ENCODE measurements around the gene HORMAD1. TPM values are rescaled to one million over a fixed set of nuclear protein-coding genes. Genes with fewer than 3 reads are reported as not detected.
"Not testable (repeated sequence)": the region's sequence is repeated elsewhere in the genome, so short reads cannot be mapped to it uniquely, and the experiment has no call there.

Gene HORMAD1
- total RNA-seq, 2 experiments from 2014 or later: not detected

DNA sequence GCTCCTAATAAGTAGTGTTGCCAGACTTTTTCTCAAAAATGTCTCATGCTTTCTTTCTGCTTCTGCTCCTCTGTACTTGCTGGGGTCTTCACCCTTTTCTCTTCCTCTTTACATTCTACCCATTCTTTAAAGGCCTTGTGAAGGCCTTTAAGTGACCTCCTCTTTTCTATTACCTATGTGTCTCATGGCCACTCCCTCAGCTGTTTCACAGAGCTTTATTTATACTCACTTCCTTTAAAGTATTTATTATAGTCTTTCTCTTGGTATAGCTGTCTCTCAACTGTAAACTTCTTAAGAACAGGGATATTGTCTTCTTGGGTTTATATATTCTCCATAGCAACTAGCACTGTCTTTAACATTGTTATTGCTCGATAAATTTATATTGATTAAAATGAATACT is 24.5 kb downstream of the HORMAD1 start:
- Mint-ChIP-seq H3K27me3 (ENCODE audit: low read depth) (peaks cover under 1% of the 10 kb centered on the region), H3K36me3 (ENCODE audit: low read depth) (peaks cover 8% of the 10 kb centered on the region), H3K9me3 (no peaks in the 10 kb centered on the region), H3K4me1 (ENCODE audit: low read depth) (peaks cover 25% of the 10 kb centered on the region), H3K27ac (peak overlapping the region; percentile 43), H3K4me3 (peak overlapping the region; percentile 92)
- CTCF ChIA-PET: interaction anchor here (0.9 to 1.4 kb wide), 2 partner anchors 67 to 226 kb away, joined by 3 to 5 read pairs; partner anchors contain the start of gene ENSA
- no peak for DNase-seq
- intact Hi-C loops (cut with micrococcal nuclease): loop anchor here (2.0 to 5.0 kb wide), 6 partner anchors 71 to 334 kb away; partner anchors contain the start of genes CTSS, MINDY1, RPRD2 and TARS2

DNA sequence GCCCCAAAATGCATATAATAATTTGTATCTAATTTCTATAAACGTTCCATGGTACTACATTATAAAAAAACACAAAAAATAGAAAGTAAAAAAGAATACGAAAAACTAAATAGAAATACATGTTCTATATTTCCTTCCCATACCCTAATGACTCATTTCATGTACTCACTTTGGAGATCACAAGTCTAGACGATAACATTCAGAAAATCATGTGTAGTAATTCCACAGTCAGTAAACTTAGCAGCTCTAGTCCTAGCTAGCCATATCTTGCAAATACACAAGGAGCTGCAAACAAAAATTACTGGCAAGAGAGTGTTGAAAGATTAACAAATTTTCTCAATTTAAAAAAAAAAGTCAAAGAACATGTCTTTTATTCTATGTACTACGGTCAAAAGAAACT is 25.1 kb downstream of the HORMAD1 start:
- CTCF ChIA-PET: no interaction called here
- H3K27ac Mint-ChIP-seq: no peak overlapping the region
- no peaks in the 10 kb centered on the region for H3K27me3 Mint-ChIP-seq (ENCODE audit: low read depth)
- H3K4me3 Mint-ChIP-seq: no peak overlapping the region
- no peaks in the 10 kb centered on the region for H3K9me3 Mint-ChIP-seq
- peaks cover 8% of the 10 kb centered on the region for H3K36me3 Mint-ChIP-seq (ENCODE audit: low read depth)
- intact Hi-C loops (cut with micrococcal nuclease): loop anchor here (5.0 kb wide), 2 partner anchors 72 to 333 kb away; partner anchors contain the start of genes CTSS and RPRD2
- peaks cover 25% of the 10 kb centered on the region for H3K4me1 Mint-ChIP-seq (ENCODE audit: low read depth)
- no peak for DNase-seq

DNA sequence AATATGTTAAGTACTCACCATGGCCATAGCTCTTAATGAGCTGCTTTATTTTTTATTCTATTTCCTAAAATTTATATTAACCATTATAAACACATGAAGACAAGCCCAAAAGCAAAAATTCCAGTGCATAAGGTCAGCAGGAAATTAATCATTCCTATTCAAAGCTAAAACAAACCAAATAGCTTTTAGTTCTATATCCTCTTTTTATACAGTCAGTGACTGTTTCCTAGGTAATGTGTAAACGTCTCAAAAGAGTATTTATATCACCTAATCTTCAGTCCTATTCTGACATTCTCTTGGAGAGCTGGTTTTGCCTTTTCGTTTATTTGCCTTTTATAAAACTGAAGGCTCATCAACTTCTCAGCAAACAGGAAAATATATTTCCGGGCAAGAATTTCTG is 28.0 kb downstream of the HORMAD1 start:
- H3K36me3 Mint-ChIP-seq (ENCODE audit: low read depth): peaks cover 8% of the 10 kb centered on the region
- CTCF ChIA-PET: interaction anchor here (0.6 to 1.4 kb wide), 2 partner anchors 13 to 62 kb away, joined by 3 to 6 read pairs; no protein-coding TSS in a partner anchor
- intact Hi-C loops (cut with micrococcal nuclease): no loop called here
- no peaks in the 10 kb centered on the region for H3K27me3 Mint-ChIP-seq (ENCODE audit: low read depth)
- peaks cover 27% of the 10 kb centered on the region for H3K4me1 Mint-ChIP-seq (ENCODE audit: low read depth)
- H3K27ac Mint-ChIP-seq: no peak overlapping the region
- no peaks in the 10 kb centered on the region for H3K9me3 Mint-ChIP-seq
- no peak for DNase-seq
- no peak overlapping the region for H3K4me3 Mint-ChIP-seq

DNA sequence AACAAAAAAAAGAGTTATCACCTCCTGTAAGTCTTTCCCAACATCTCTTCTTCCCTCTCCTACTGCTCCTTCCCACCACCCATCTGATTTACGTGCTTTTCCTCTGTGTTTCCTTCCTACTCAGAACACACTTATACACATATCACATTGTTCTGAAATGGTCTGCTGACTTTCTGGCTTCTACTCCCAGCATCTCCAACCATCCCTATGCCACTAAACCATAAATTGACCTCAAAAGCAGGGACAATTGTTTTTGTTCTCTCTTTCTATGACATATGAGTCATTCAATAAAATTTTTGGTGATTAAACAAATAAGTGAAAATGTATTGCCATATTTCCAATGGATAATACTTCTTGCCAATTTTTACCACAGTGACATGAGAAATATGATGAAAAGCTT is 31.9 kb downstream of the HORMAD1 start:
- no peaks in the 10 kb centered on the region for H3K9me3 Mint-ChIP-seq
- no peak overlapping the region for H3K4me3 Mint-ChIP-seq
- peaks cover 5% of the 10 kb centered on the region for H3K36me3 Mint-ChIP-seq (ENCODE audit: low read depth)
- no peak for DNase-seq
- intact Hi-C loops (cut with micrococcal nuclease): no loop called here
- peaks cover 16% of the 10 kb centered on the region for H3K4me1 Mint-ChIP-seq (ENCODE audit: low read depth)
- H3K27ac Mint-ChIP-seq: no peak overlapping the region
- no peaks in the 10 kb centered on the region for H3K27me3 Mint-ChIP-seq (ENCODE audit: low read depth)
- CTCF ChIA-PET: no interaction called here

DNA sequence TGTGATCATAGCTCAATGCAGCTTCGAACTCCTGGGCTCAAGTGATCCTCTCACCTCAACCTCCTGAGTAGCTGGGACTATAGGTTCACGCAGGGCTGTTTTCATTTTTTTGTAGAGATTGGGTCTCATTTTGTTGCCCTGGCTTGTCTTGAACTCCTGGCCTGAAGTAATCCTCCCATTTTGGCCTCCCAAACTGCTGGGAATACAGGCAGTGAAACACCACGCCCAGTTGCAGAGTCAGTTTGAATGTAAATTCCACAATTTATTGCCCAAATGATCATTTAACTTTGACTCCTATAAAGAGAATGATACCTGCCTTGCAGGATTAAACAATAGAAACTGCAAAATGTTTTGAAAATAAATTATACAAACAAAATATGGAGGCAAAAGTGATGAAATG is 34.4 kb downstream of the HORMAD1 start:
- DNase-seq: no peak
- Mint-ChIP-seq H3K4me3 (no peak overlapping the region), H3K36me3 (ENCODE audit: low read depth) (peaks cover 6% of the 10 kb centered on the region), H3K9me3 (no peaks in the 10 kb centered on the region), H3K27me3 (ENCODE audit: low read depth) (no peaks in the 10 kb centered on the region), H3K27ac (no peak overlapping the region), H3K4me1 (ENCODE audit: low read depth) (peaks cover 13% of the 10 kb centered on the region)
- intact Hi-C loops (cut with micrococcal nuclease): no loop called here
- CTCF ChIA-PET: interaction anchor here (1.2 kb wide), 1 partner anchor 73 kb away, joined by 3 read pairs; no protein-coding TSS in a partner anchor

DNA sequence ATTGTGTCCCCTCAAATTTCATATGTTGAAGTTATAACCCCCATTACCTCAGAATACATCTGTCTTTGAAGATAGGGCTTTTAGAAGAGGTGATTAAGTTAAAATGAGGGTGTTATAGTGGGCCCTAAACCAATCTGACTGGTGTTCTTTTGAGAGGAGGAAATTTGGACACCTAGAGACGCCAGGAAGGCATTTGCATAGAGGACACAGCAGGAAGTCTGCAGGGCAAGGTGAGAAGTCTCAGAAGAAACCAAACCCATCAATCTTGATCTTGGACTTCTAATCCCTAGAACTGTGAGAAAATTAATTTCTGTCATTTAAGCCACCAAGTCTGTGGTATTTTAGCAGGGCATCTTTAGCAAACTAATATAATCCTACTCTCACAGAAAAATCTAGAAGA is 36.8 kb downstream of the HORMAD1 start:
- H3K27ac Mint-ChIP-seq: no peak overlapping the region
- CTCF ChIA-PET: interaction anchor here (0.6 to 1.1 kb wide), 3 partner anchors 18 to 123 kb away, joined by 3 to 4 read pairs (median 4); no protein-coding TSS in a partner anchor
- no peak overlapping the region for H3K4me3 Mint-ChIP-seq
- no peaks in the 10 kb centered on the region for H3K9me3 Mint-ChIP-seq
- H3K27me3 Mint-ChIP-seq (ENCODE audit: low read depth): no peaks in the 10 kb centered on the region
- peaks cover 9% of the 10 kb centered on the region for H3K4me1 Mint-ChIP-seq (ENCODE audit: low read depth)
- intact Hi-C loops (cut with micrococcal nuclease): no loop called here
- no peak for DNase-seq
- H3K36me3 Mint-ChIP-seq (ENCODE audit: low read depth): peaks cover 6% of the 10 kb centered on the region

DNA sequence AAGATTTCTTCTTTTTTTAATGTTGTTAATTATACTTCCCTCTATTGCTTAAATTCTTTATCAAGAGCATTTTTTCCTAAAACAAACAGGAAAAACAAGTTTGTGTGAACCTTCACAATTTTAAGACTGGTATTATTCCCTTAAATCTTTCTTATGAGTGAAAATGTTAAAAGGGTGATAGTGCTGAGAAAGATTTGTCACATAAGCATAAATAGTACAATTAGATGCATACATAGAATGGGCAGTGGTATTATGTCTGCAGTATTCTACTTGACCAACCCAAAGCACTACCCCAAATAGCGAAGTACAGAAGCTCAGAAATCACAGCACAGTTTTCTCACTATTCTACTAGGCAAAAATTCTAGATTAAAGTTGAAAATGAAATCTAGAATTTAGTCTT is 41.7 kb downstream of the HORMAD1 start:
- CTCF ChIA-PET: interaction anchor here (0.6 to 1.9 kb wide), 2 partner anchors 14 to 492 kb away, joined by 3 to 6 read pairs; no protein-coding TSS in a partner anchor
- H3K4me1 Mint-ChIP-seq (ENCODE audit: low read depth): peaks cover 12% of the 10 kb centered on the region
- no peak for DNase-seq

DNA sequence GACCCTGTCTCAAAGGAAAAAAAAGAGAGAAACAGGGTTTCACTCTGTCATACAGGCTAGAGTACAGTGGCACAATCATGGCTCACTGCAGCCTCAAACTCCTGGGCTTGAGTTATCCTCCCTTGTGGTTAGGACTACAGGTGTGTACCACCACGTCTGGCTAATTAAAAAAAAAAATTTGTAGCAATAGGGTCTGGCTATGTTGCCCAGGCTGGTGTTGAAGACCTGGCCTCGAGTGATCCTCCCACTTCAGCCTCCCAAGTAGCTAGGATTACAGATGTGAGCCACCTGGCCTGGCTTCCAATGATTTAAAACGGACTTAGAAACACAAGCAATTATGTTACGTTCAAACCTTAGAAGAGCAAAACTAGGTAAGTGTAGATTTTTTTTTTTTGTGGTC is 45.8 kb downstream of the HORMAD1 start:
- H3K4me1 Mint-ChIP-seq (ENCODE audit: low read depth): peaks cover 11% of the 10 kb centered on the region
- H3K36me3 Mint-ChIP-seq (ENCODE audit: low read depth): peaks cover 3% of the 10 kb centered on the region
- no peak overlapping the region for H3K4me3 Mint-ChIP-seq
- peak overlapping the region; percentile 30 for H3K27ac Mint-ChIP-seq
- intact Hi-C loops (cut with micrococcal nuclease): no loop called here
- DNase-seq: no peak
- H3K9me3 Mint-ChIP-seq: no peaks in the 10 kb centered on the region
- CTCF ChIA-PET: interaction anchor here (0.6 kb wide), 1 partner anchor 561 kb away, joined by 4 read pairs; no protein-coding TSS in a partner anchor
- H3K27me3 Mint-ChIP-seq (ENCODE audit: low read depth): no peaks in the 10 kb centered on the region

More for the DNA sequence above, 41.7 kb downstream of the HORMAD1 start:
- Mint-ChIP-seq H3K4me3 (no peak overlapping the region), H3K9me3 (no peaks in the 10 kb centered on the region), H3K27me3 (ENCODE audit: low read depth) (no peaks in the 10 kb centered on the region), H3K36me3 (ENCODE audit: low read depth) (peaks cover 5% of the 10 kb centered on the region), H3K27ac (no peak overlapping the region)
- intact Hi-C loops (cut with micrococcal nuclease): no loop called here

DNA sequence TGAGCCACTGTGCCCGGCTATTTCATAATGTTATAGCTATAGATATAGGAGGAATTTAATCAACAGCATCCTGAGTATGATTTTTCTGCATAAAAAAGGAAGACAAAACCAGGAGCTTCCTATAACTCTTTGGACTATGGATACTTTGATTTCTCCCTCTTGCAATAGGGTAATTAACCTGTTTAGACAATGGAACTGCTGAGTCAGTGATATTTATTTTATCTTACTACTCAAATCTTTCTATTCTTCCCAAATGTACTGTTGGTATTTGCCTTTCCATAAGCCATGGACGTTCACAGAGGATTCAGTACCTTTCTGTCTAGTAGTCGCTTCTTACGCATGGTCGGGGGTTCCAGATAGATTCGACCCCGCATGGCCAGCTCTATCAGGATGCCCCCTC is 57.4 kb downstream of the HORMAD1 start:
- Mint-ChIP-seq H3K27ac (no peak overlapping the region), H3K4me3 (no peak overlapping the region), H3K27me3 (ENCODE audit: low read depth) (no peaks in the 10 kb centered on the region), H3K36me3 (ENCODE audit: low read depth) (peaks cover 10% of the 10 kb centered on the region), H3K4me1 (ENCODE audit: low read depth) (peaks cover 2% of the 10 kb centered on the region), H3K9me3 (no peaks in the 10 kb centered on the region)
- DNase-seq: no peak
- intact Hi-C loops (cut with micrococcal nuclease): no loop called here
- CTCF ChIA-PET: no interaction called here

DNA sequence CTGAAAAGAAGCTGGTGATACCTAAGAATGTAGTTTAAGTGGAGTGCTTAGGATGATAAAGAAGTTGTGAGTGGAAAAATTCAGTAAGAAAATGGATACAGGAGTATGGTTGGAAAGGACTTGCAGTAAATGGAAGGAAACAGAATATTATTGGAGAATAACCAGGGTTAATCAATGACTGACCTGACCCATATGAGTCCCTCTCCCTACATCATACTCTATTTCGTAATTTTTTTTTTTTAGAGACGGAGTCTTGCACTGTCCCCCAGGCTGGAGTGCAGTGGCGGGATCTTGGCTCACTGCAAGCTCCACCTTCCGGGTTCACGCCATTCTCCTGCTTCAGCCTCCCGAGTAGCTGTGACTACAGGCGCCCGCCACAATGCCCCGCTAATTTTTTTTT is 57.9 kb downstream of the HORMAD1 start:
- intact Hi-C loops (cut with micrococcal nuclease): no loop called here

DNA sequence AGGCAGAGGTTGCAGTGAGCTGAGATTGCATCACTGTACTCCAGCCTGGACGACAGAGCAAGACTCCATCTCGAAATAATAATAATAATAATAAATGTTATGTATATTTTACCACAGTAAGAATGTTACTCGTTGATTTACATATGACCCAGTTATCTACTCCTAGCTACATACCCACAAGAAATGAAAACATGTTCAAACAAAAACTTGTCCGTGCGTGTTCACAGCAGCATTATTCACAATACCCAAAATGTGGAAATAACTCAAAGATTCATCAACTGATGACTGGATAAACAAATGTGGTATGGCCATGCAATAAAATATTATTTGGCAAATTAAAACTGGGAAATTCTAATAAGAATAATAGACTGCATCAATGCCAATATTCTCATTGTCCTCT is 59.5 kb downstream of the HORMAD1 start:
- CTCF ChIA-PET: no interaction called here
- H3K4me3 Mint-ChIP-seq: no peak overlapping the region
- peaks cover 10% of the 10 kb centered on the region for H3K36me3 Mint-ChIP-seq (ENCODE audit: low read depth)
- no peaks in the 10 kb centered on the region for H3K9me3 Mint-ChIP-seq
- no peak for DNase-seq
- no peaks in the 10 kb centered on the region for H3K27me3 Mint-ChIP-seq (ENCODE audit: low read depth)
- no peak overlapping the region for H3K27ac Mint-ChIP-seq
- no peaks in the 10 kb centered on the region for H3K4me1 Mint-ChIP-seq (ENCODE audit: low read depth)
- intact Hi-C loops (cut with micrococcal nuclease): no loop called here

More for the DNA sequence above, 57.9 kb downstream of the HORMAD1 start:
- no peak for DNase-seq
- Mint-ChIP-seq H3K9me3 (no peaks in the 10 kb centered on the region), H3K4me1 (ENCODE audit: low read depth) (peaks cover 2% of the 10 kb centered on the region), H3K27ac (no peak overlapping the region), H3K36me3 (ENCODE audit: low read depth) (peaks cover 11% of the 10 kb centered on the region), H3K27me3 (ENCODE audit: low read depth) (no peaks in the 10 kb centered on the region), H3K4me3 (no peak overlapping the region)
- CTCF ChIA-PET: no interaction called here

DNA sequence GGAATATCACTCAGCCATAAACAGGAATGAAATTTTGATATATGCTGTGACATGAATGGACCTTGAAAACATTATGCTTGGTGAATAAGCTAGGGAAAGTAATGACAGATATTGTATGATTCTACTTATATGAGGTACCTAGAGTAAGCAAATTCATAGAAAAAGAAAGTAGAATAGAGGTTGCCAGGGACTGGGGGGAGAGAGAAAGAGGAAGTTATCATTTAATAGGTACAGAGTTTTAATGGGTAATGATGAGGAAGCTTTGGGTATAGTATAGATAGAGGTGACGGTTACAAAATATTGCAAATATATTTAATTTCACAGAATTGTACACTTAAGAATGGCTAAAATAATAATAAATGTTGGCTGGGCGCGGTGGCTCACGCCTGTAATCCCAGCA is 60.1 kb downstream of the HORMAD1 start:
- H3K4me3 Mint-ChIP-seq: no peak overlapping the region
- no peak overlapping the region for H3K27ac Mint-ChIP-seq
- CTCF ChIA-PET: no interaction called here

DNA sequence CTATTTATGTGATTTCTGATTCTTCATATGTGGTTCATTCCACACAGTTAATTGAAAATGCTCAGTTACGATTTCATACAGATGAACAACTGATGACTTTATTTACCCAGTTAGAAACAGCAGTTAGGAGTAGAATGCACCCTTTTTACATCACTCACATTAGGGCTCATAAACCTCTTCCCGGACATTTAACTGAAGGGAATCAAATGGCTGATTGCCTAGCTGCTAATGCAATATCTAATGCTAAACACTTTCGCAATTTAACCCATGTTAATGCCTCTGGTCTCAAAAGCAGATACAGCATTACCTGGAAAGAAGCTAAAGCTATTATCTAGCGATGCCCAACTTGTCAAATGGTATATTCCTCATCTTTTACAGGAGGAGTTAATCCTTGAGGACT is 63.6 kb downstream of the HORMAD1 start:
- H3K4me1 Mint-ChIP-seq (ENCODE audit: low read depth): not testable (repeated sequence)

More for the DNA sequence above, 60.1 kb downstream of the HORMAD1 start:
- Mint-ChIP-seq H3K4me1 (ENCODE audit: low read depth) (no peaks in the 10 kb centered on the region), H3K9me3 (no peaks in the 10 kb centered on the region), H3K27me3 (ENCODE audit: low read depth) (no peaks in the 10 kb centered on the region), H3K36me3 (ENCODE audit: low read depth) (peaks cover 10% of the 10 kb centered on the region)
- intact Hi-C loops (cut with micrococcal nuclease): no loop called here
- no peak for DNase-seq

More for the DNA sequence above, 63.6 kb downstream of the HORMAD1 start:
- intact Hi-C loops (cut with micrococcal nuclease); H3K9me3 Mint-ChIP-seq; DNase-seq; H3K27ac Mint-ChIP-seq; H3K4me3 Mint-ChIP-seq; H3K27me3 Mint-ChIP-seq (ENCODE audit: low read depth): not testable (repeated sequence)
- CTCF ChIA-PET: interaction anchor here (1.2 kb wide), 1 partner anchor 36 kb away, joined by 3 read pairs; no protein-coding TSS in a partner anchor
- H3K36me3 Mint-ChIP-seq (ENCODE audit: low read depth): peaks cover 13% of the 10 kb centered on the region

All from activated naive CD4-positive, alpha-beta T cell treated with anti-CD3 and anti-CD28 coated beads for 36 hours (primary cell).